Mucosa of descending colon (tissue), 3 donors: ENCODE measurements around the gene FCHSD2. TPM values are rescaled to one million over a fixed set of nuclear protein-coding genes. Genes with fewer than 3 reads are reported as not detected.
"Not testable (repeated sequence)": the region's sequence is repeated elsewhere in the genome, so short reads cannot be mapped to it uniquely, and the experiment has no call there.

ENCODE experiments used
- ATAC-seq: fragments of 200-7000 bp; cut with Tn5 transposase; one replicate; pipeline ENCODE4 v1.9.1; 2020; ENCODE audit warnings: mild to moderate bottlenecking, moderate library complexity
- DNase-seq, 3 donors: peaks; one replicate each; pipeline ENCODE4 v3.0.0-alpha.2; 2020
- H3K36me3 ChIP-seq: fragments of 200-600 bp; one replicate; pipeline ENCODE4 v1.8.0; 2021; ENCODE audit warnings: low read depth, mild to moderate bottlenecking
- H3K4me1 ChIP-seq: fragments of 200-600 bp; one replicate; pipeline ENCODE4 v1.8.0; 2021; ENCODE audit warnings: low read depth, mild to moderate bottlenecking
- H3K4me3 ChIP-seq: fragments of 200-600 bp; one replicate; pipeline ENCODE4 v1.8.0; 2021; ENCODE audit warnings: mild to moderate bottlenecking
- H3K9me3 ChIP-seq: fragments of 200-600 bp; one replicate; pipeline ENCODE4 v1.8.0; 2021; ENCODE audit warnings: mild to moderate bottlenecking
- CTCF ChIP-seq: fragments of 200-600 bp; IDR thresholded peaks from one replicate; pipeline ENCODE4 v1.8.0; 2022; ENCODE audit warnings: antibody characterized with exemption, mild to moderate bottlenecking
- intact Hi-C, 2 donors: fragments of 100-400 bp; cut with DNase I in 1 of 2; cut with micrococcal nuclease in 1 of 2; formaldehyde crosslinking; loops; one replicate each; pipeline versions ENCODE4 v1.11.0 to v1.11.1; 2022; cut with DNase I, micrococcal nuclease
- total RNA-seq, 3 donors: library from RNA; stranded (reverse); fragmentation: NEBNext Ultra II Directional in 2 of 3; extraction: Animal tissue kit (Norgen Biotek cat#: 25700) in 2 of 3; gene quantifications; one replicate each; pipeline versions ENCODE4 v1.2.1 to v1.2.4, GENCODE V29; 2021 to 2023
- donor health status: DM: no; HTN: no; CAD: no; lungs with moderate emphysema.
- donor health status: DM: no; HTN: no; CAD: no.
- donor health status: DM: no; HTN: yes; CAD: no.

Gene FCHSD2
- total RNA-seq, 3 donors from 2014 or later, result 15.7 to 41.6 (median 21.6) TPM

DNA sequence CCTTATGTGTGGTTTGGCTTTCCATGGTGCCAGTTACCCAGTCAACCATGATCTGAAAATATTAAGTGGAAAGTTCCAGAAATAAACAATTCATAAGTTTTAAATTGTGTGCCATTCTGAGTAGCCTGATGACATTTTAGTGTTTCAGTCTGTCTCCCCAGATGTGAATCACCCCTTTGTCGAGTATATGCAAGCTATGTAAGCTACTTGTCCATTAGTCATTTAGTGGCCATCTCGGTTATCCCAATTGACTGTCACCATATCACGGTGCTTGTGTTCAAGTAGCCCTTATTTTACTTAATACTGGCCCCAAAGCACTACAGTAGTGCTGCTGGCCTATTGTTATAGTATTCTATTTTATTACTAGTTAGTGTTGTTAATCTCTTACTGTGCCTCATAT lies 283.0 kb downstream of the FCHSD2 start:
- TF ChIP-seq CTCF, result no peak
- Histone ChIP-seq H3K9me3 (no peaks in the 10 kb centered on the region), H3K4me1 (no peaks in the 10 kb centered on the region), H3K36me3 (no peaks in the 10 kb centered on the region), H3K4me3 (no peak overlapping the region)
- no peak for DNase-seq
- no peak for ATAC-seq
- intact Hi-C loops, result no loop called here

- intact Hi-C loops, H3K4me1 ChIP-seq, ATAC-seq, H3K9me3 ChIP-seq, H3K4me3 ChIP-seq, DNase-seq, H3K36me3 ChIP-seq: not testable (repeated sequence)
Measured at GRCh38 chr11:72858267-72858666, 283.9 kb downstream of the FCHSD2 start.

- H3K9me3 ChIP-seq, result no peaks in the 10 kb centered on the region
- H3K36me3 ChIP-seq, result no peaks in the 10 kb centered on the region
- H3K4me3 ChIP-seq, result no peak overlapping the region
- DNase-seq, result no peak
- no peak for TF ChIP-seq CTCF
- intact Hi-C loops, result no loop called here
- no peaks in the 10 kb centered on the region for H3K4me1 ChIP-seq
- no peak for ATAC-seq
Measured at GRCh38 chr11:72856551-72857345, 285.4 kb downstream of the FCHSD2 start.

- Histone ChIP-seq H3K4me1 (no peaks in the 10 kb centered on the region), H3K36me3 (no peaks in the 10 kb centered on the region), H3K4me3 (no peak overlapping the region), H3K9me3 (no peaks in the 10 kb centered on the region)
- no peak for ATAC-seq
- TF ChIP-seq CTCF, result no peak
- intact Hi-C loops, result no loop called here
- DNase-seq, result no peak
Measured at GRCh38 chr11:72856065-72856464, 286.1 kb downstream of the FCHSD2 start.

- Histone ChIP-seq H3K36me3 (no peaks in the 10 kb centered on the region), H3K9me3 (no peaks in the 10 kb centered on the region), H3K4me1 (no peaks in the 10 kb centered on the region), H3K4me3 (no peak overlapping the region)
- no peak for TF ChIP-seq CTCF
- intact Hi-C loops, result no loop called here
- no peak for ATAC-seq
- DNase-seq, result no peak
Measured at GRCh38 chr11:72851726-72852125, 290.4 kb downstream of the FCHSD2 start.

- Histone ChIP-seq H3K9me3 (no peaks in the 10 kb centered on the region), H3K4me3 (no peak overlapping the region)
- intact Hi-C loops, result no loop called here
Measured at GRCh38 chr11:72850832-72851231, 291.3 kb downstream of the FCHSD2 start.

More at GRCh38 chr11:72850832-72851231, 291.3 kb downstream of the FCHSD2 start:
- DNase-seq (no peak), ATAC-seq (no peak)
- no peaks in the 10 kb centered on the region for H3K36me3 ChIP-seq
- no peak for TF ChIP-seq CTCF
- H3K4me1 ChIP-seq, result no peaks in the 10 kb centered on the region
